Measurements from ENCODE around the gene SPAG9. TPM values are rescaled to one million over a fixed set of nuclear protein-coding genes. Genes with fewer than 3 reads are reported as not detected.

SPAG9 gene
- total RNA-seq, 1 donor from 2014 or later: 233 TPM

DNA sequence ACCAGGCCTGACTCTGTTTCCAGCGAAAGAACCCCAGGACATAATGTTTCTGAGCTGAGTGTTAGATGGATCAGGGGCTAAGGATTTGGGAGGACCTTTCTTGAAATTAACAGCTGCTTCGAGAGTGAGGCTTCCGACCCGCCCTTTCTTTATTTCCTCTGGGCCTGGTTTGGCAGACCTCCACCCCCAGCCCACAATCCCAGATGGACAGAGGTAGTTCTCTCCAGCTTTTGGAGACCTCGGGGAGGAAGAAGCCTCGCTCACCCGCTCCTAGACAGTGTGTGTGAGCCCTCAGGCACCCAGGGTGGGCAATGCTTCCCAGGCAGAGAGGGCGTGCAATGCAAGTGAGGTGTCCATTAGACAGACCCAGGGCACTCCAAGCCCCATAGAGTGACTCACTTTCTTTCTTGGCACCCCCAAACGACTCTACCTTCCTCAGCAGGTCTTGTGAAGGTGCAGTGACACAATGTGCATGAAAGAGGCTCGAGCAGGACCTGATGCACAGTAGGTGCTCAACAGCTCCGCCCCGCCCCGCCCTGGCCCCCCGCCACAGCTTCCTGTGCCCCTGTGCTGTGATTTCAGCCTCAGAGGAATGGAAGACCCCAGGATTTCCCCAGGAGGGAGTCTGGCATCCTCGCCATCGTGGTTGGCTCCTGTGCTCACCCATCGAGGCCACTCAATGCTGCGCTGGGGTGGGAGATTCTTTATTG lies 203.8 kb downstream of the SPAG9 start:
- intact Hi-C loops (cut with DNase I): no loop called here
- DNase-seq (ENCODE audit: low spot score) (no peak), ATAC-seq (peak; percentile 12)

- intact Hi-C loops (cut with DNase I): no loop called here
- ATAC-seq: no peak
- no peak for DNase-seq (ENCODE audit: low spot score)
Measured at GRCh38 chr17:50916026-50916707, 204.5 kb downstream of the SPAG9 start.

DNA sequence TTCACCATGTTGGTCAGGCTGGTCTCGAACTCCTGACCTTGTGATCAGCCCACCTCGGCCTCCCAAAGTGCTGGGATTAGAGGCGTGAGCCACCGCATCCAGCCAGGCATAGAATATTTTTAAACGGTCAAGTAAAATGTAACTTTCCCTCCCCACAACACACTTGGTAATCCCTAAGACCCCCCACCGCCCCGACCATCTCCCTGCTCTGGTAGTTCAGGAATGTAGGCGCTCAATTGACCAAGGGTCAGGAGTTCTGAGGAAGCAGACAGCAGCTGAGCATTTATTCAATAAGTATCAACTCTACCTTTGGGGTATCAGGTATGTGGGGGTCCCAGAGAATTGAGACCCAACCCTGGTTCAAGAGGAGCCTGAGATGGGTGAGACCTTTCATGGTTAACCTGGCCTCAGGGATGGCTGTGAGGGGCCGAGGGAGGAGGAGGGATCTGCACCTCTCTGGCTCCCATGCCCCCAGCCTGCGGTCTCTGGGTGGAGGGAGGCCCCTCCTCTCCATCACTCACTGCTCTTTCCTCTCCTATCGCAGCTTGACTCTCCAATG lies 206.1 kb downstream of the SPAG9 start:
- intact Hi-C loops (cut with DNase I): no loop called here
- ATAC-seq (no peak), DNase-seq (ENCODE audit: low spot score) (no peak)

GRCh38 chr17:50913120-50913519 lies 207.5 kb downstream of the SPAG9 start:
- DNase-seq (ENCODE audit: low spot score) (no peak), ATAC-seq (no peak)
- intact Hi-C loops (cut with DNase I): no loop called here

Other genes starting within 250 kb of the SPAG9 start
- 25.6 TPM for gene NME1, start 32.7 kb upstream of the SPAG9 start, total RNA-seq
- 250 TPM for gene NME2, start 45.5 kb upstream of the SPAG9 start, total RNA-seq
- 20.5 TPM for gene MBTD1, start 139.2 kb upstream of the SPAG9 start, total RNA-seq
- gene UTP18, start 139.7 kb upstream of the SPAG9 start, total RNA-seq: 29.4 TPM

All from sciatic nerve (tissue), 2 donors.